Measurements from ENCODE around the gene RAX2. TPM values are rescaled to one million over a fixed set of nuclear protein-coding genes. Genes with fewer than 3 reads are reported as not detected.

Gene RAX2
- total and polyA plus RNA-seq, 2 experiments from 2014 or later, result 0.22 TPM; not detected in 1

DNA sequence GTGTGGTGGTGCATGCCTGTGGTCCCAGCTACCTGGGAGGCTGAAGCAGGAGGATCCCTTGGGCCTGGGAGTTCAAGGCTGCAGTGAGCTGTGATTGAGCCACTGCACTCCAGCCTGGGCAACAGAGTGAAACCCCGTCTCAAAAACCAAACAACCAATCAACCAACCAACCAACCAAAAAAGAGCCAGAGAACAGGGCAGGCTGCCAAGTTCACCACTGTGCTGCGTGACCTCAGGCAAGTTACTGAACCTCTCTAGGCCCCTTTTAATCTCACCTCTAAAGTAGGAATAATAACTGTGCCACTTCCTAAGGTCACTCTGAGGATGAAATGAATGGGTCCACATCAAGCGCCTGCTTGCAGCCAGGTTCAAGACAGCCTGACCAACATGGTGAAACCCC is 46.9 kb downstream of the RAX2 start:
- Histone ChIP-seq H3K4me2 (no peak overlapping the region), H4K20me1 (ENCODE audit: insufficient read depth, poor library complexity, severe bottlenecking) (peaks cover 19% of the 10 kb centered on the region), H3K4me1 (ENCODE audit: insufficient read depth) (peaks cover 7% of the 10 kb centered on the region), H2AFZ (no peak overlapping the region), H3K27me3 (no peaks in the 10 kb centered on the region), H3K27ac (no peak overlapping the region), H3K9me3 (ENCODE audit: low read depth) (no peaks in the 10 kb centered on the region), H3K79me2 (peaks cover 26% of the 10 kb centered on the region), H3K36me3 (replicated peaks; ENCODE audit: insufficient read depth, low read depth) (no peaks in the 10 kb centered on the region), H3K9me2 (replicated peaks; ENCODE audit: insufficient read depth) (no peaks in the 10 kb centered on the region), H3K4me3 (no peak overlapping the region)
- TF ChIP-seq EZH2phosphoT487 (IDR thresholded peaks at IDR 0.05; ENCODE audit: low read depth, severe bottlenecking, unreplicated experiment) (no peak), CTCF (IDR thresholded peaks at IDR 0.05; ENCODE audit: poor library complexity) (no peak), EZH2 (IDR thresholded peaks at IDR 0.05; ENCODE audit: borderline replicate concordance) (no peak)
- DNase-seq (ENCODE audit: low spot score), result no peak
- WGBS (ENCODE audit: low lambda C conversion rate, missing lambda C conversion rate), result 83% methylated on average over 3 of the region's 3 CpGs

GRCh38 chr19:3723883-3724282 is 48.1 kb downstream of the RAX2 start:
- TF ChIP-seq EZH2phosphoT487 (IDR thresholded peaks at IDR 0.05; ENCODE audit: low read depth, severe bottlenecking, unreplicated experiment) (no peak), EZH2 (IDR thresholded peaks at IDR 0.05; ENCODE audit: borderline replicate concordance) (no peak), CTCF (IDR thresholded peaks at IDR 0.05; ENCODE audit: poor library complexity) (no peak)
- H3K4me2 ChIP-seq, result no peak overlapping the region
- no peak overlapping the region for H2AFZ ChIP-seq
- WGBS (ENCODE audit: low lambda C conversion rate, missing lambda C conversion rate), result 55% methylated on average over 8 of the region's 8 CpGs
- H3K27me3 ChIP-seq, result no peaks in the 10 kb centered on the region
- H3K36me3 ChIP-seq (replicated peaks; ENCODE audit: insufficient read depth, low read depth), result no peaks in the 10 kb centered on the region
- peaks cover 9% of the 10 kb centered on the region for H3K4me1 ChIP-seq (ENCODE audit: insufficient read depth)
- H3K4me3 ChIP-seq, result no peak overlapping the region
- H3K79me2 ChIP-seq, result peaks cover 26% of the 10 kb centered on the region
- no peak overlapping the region for H3K27ac ChIP-seq
- H3K9me3 ChIP-seq (ENCODE audit: low read depth), result no peaks in the 10 kb centered on the region
- no peak for DNase-seq (ENCODE audit: low spot score)
- peaks cover 19% of the 10 kb centered on the region for H4K20me1 ChIP-seq (ENCODE audit: insufficient read depth, poor library complexity, severe bottlenecking)
- no peaks in the 10 kb centered on the region for H3K9me2 ChIP-seq (replicated peaks; ENCODE audit: insufficient read depth)

DNA sequence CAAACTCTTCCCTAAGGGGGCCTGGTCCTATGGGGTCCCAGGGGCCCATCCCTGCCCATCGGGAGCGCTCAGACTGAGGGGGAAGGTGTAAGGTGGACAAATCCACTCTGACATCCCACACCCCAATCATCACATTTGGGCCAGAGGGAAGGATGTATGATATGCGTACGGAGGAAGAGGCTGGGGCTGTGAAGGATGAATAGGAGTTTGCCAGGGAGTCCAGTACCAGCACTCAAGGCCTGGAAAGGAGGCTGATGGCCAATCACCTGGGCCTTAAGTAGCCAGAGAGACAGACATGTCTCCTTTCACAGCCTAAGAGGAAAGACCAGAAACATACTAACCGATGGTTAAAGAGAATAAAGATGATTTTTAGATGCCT is 48.9 kb downstream of the RAX2 start:
- Histone ChIP-seq H3K4me3 (no peak overlapping the region), H3K36me3 (replicated peaks; ENCODE audit: insufficient read depth, low read depth) (no peaks in the 10 kb centered on the region), H3K9me2 (replicated peaks; ENCODE audit: insufficient read depth) (no peaks in the 10 kb centered on the region), H3K4me2 (peak overlapping the region; percentile 79), H3K79me2 (peaks cover 26% of the 10 kb centered on the region), H2AFZ (no peak overlapping the region), H3K27me3 (no peaks in the 10 kb centered on the region), H3K9me3 (ENCODE audit: low read depth) (no peaks in the 10 kb centered on the region), H3K27ac (peak overlapping the region; percentile 65), H4K20me1 (ENCODE audit: insufficient read depth, poor library complexity, severe bottlenecking) (peaks cover 19% of the 10 kb centered on the region), H3K4me1 (ENCODE audit: insufficient read depth) (peaks cover 9% of the 10 kb centered on the region)
- 61% methylated on average over 5 of the region's 5 CpGs for WGBS (ENCODE audit: low lambda C conversion rate, missing lambda C conversion rate)
- TF ChIP-seq EZH2 (IDR thresholded peaks at IDR 0.05; ENCODE audit: borderline replicate concordance), result no peak
- TF ChIP-seq CTCF (IDR thresholded peaks at IDR 0.05; ENCODE audit: poor library complexity), result no peak
- TF ChIP-seq EZH2phosphoT487 (IDR thresholded peaks at IDR 0.05; ENCODE audit: low read depth, severe bottlenecking, unreplicated experiment), result no peak
- DNase-seq (ENCODE audit: low spot score), result no peak

Measured in hepatocyte (in vitro differentiated cells).